Measurements from ENCODE around the gene SH3GL1. TPM values are rescaled to one million over a fixed set of nuclear protein-coding genes. Genes with fewer than 3 reads are reported as not detected.
A peak's percentile ranks its signal among the peaks of the same experiment; 100 is the strongest.

The SH3GL1 gene
- total and polyA plus RNA-seq, 10 donors: 26.1 to 77.4 (median 42.1) TPM

GRCh38 chr19:4388337-4389063 is 11.8 kb downstream of the SH3GL1 start:
- peak overlapping the region in 1 of 8 donors; percentile 4 for H3K4me3 ChIP-seq
- H3K27me3 ChIP-seq (replicated peaks in 1 of 7): no peaks in the 10 kb centered on the region
- TF ChIP-seq POLR2AphosphoS5 (IDR thresholded peaks at IDR 0.05) (peak in 2 of 3 donors; percentile 9 to 17), CTCF (IDR thresholded peaks at IDR 0.05 in 8 of 11, conservative IDR thresholded peaks at IDR 0.05 in 3 of 11) (no peak)
- peak overlapping the region; percentile 13 to 89 (median 82) for H3K27ac ChIP-seq
- no peak for DNase-seq
- intact Hi-C loops (cut with DNase I; ENCODE audit: low total_unique reads): no loop called here
- no peaks in the 10 kb centered on the region for H3K9me3 ChIP-seq
- peaks cover 62 to 100% (median 92%) of the 10 kb centered on the region in 6 donors for H3K4me1 ChIP-seq
- 74 to 81% (median 77%) methylated on average over 13 to 16 of the region's 16 CpGs for WGBS, 5 donors
- H3K36me3 ChIP-seq: peaks cover 0 to 72% (median 16%) of the 10 kb centered on the region in 6 donors

- DNase-seq: no peak
- no peaks in the 10 kb centered on the region for H3K9me3 ChIP-seq
- H3K27me3 ChIP-seq (replicated peaks in 1 of 7): no peaks in the 10 kb centered on the region
- H3K36me3 ChIP-seq: peaks cover 0 to 73% (median 16%) of the 10 kb centered on the region in 6 donors
- no peak overlapping the region for H3K4me3 ChIP-seq
- intact Hi-C loops (cut with DNase I; ENCODE audit: low total_unique reads): no loop called here
- H3K4me1 ChIP-seq: peaks cover 46 to 98% (median 80%) of the 10 kb centered on the region in 6 donors
- WGBS, 5 donors: 66 to 78% (median 66%) methylated on average over 13 of the region's 13 CpGs
- TF ChIP-seq POLR2AphosphoS5 (IDR thresholded peaks at IDR 0.05): peak in 1 of 3 donors; percentile 41
- TF ChIP-seq CTCF (IDR thresholded peaks at IDR 0.05 in 8 of 11, conservative IDR thresholded peaks at IDR 0.05 in 3 of 11): peak in 2 of 11 experiments; percentile 11 to 14
- no peak for TF ChIP-seq POLR2A (IDR thresholded peaks at IDR 0.05)
- peak overlapping the region in 6 of 8 donors; percentile 22 to 89 (median 52) for H3K27ac ChIP-seq
Observed at GRCh38 chr19:4386041-4386782, 14.1 kb downstream of the SH3GL1 start.

GRCh38 chr19:4385291-4386040 is 14.9 kb downstream of the SH3GL1 start:
- no peaks in the 10 kb centered on the region for H3K9me3 ChIP-seq
- 45 to 83% (median 77%) methylated on average over 13 to 15 of the region's 15 CpGs for WGBS, 5 donors
- peaks cover 0 to 73% (median 16%) of the 10 kb centered on the region in 6 donors for H3K36me3 ChIP-seq
- TF ChIP-seq POLR2A (IDR thresholded peaks at IDR 0.05) (no peak), CTCF (IDR thresholded peaks at IDR 0.05 in 8 of 11, conservative IDR thresholded peaks at IDR 0.05 in 3 of 11) (no peak), POLR2AphosphoS5 (IDR thresholded peaks at IDR 0.05) (peak in 1 of 3 donors; percentile 3)
- H3K4me3 ChIP-seq: no peak overlapping the region
- H3K27ac ChIP-seq: peak overlapping the region in 7 of 8 donors; percentile 22 to 89 (median 47)
- peaks cover 43 to 98% (median 77%) of the 10 kb centered on the region in 6 donors for H3K4me1 ChIP-seq
- no peaks in the 10 kb centered on the region for H3K27me3 ChIP-seq (replicated peaks in 1 of 7)
- no peak for DNase-seq
- intact Hi-C loops (cut with DNase I; ENCODE audit: low total_unique reads): no loop called here

Data from spleen (tissue), 11 donors.